HepG2 (cell line): ENCODE data around the gene PPCS. TPM values are rescaled to one million over a fixed set of nuclear protein-coding genes. Genes with fewer than 3 reads are reported as not detected.
A peak's percentile ranks its signal among the peaks of the same experiment; 100 is the strongest.

Source experiments
- DR1 ChIP-seq: sonication (generic); formaldehyde crosslinking; IDR thresholded peaks from 2 replicates; pipeline ENCODE4 v1.8.0; 2021; ENCODE audit warnings: mild to moderate bottlenecking, missing genetic modification reagents, inconsistent platforms
- KDM5A ChIP-seq: fragments of 200-600 bp; sonication (generic); IDR thresholded peaks from 2 replicates; pipeline ENCODE4 v1.7.0; 2018; ENCODE audit warnings: antibody characterized with exemption, mild to moderate bottlenecking, low read length, borderline replicate concordance
- NR0B2 ChIP-seq: sonication (generic); formaldehyde crosslinking; IDR thresholded peaks from 2 replicates; pipeline ENCODE4 v1.4.0; 2020; ENCODE audit warnings: mild to moderate bottlenecking, missing genetic modification reagents
- PLRG1 ChIP-seq: fragments of 450-650 bp; conservative IDR thresholded peaks from 2 replicates; pipeline ENCODE4 v1.6.1; 2016
- RNF219 ChIP-seq: sonication (generic); formaldehyde crosslinking; IDR thresholded peaks from 2 replicates; pipeline ENCODE4 v1.5.0; 2020; ENCODE audit warnings: mild to moderate bottlenecking, missing genetic modification reagents
- SALL2 ChIP-seq: sonication (generic); formaldehyde crosslinking; IDR thresholded peaks from 2 replicates; pipeline ENCODE4 v1.8.1; 2023; ENCODE audit warnings: mild to moderate bottlenecking, missing genetic modification reagents, inconsistent platforms
- SMC3 ChIP-seq: IDR thresholded peaks from 2 replicates; pipeline ENCODE4 v1.6.1; 2011; ENCODE audit warnings: low read length, improper control_type of control experiment
- ZFP37 ChIP-seq: sonication (generic); formaldehyde crosslinking; IDR thresholded peaks from 2 replicates; pipeline ENCODE4 v1.4.0; 2020; ENCODE audit warnings: missing genetic modification reagents, borderline replicate concordance
- ZNF17 ChIP-seq: sonication (generic); formaldehyde crosslinking; IDR thresholded peaks from 2 replicates; pipeline ENCODE4 v1.5.0; 2020; ENCODE audit warnings: mild to moderate bottlenecking, missing genetic modification reagents
- ZNF337 ChIP-seq: sonication (generic); formaldehyde crosslinking; IDR thresholded peaks from 2 replicates; pipeline ENCODE4 v1.5.1; 2020; ENCODE audit warnings: missing genetic modification reagents, low read depth, mild to moderate bottlenecking, borderline replicate concordance
- ZNF530 ChIP-seq: sonication (generic); formaldehyde crosslinking; IDR thresholded peaks from 2 replicates; pipeline ENCODE4 v1.5.0; 2020; ENCODE audit warnings: low read depth, mild to moderate bottlenecking, missing genetic modification reagents
- ZNF589 ChIP-seq: sonication (generic); formaldehyde crosslinking; conservative IDR thresholded peaks from 2 replicates; pipeline ENCODE4 v1.8.0; 2022; ENCODE audit warnings: mild to moderate bottlenecking, moderate library complexity, missing genetic modification reagents
- polyA plus RNA-seq, 8 experiments: library from polyadenylated mRNA; depleted of rRNA in 3 of 8; stranded (reverse) in 7 of 8; unstranded in 1 of 8; fragments of >200 nt; fragmentation: Illumina TruSeq in 4 of 8; extraction: Trizol in 4 of 8; gene quantifications; 2 replicates each; pipeline versions ENCODE4 v1.2.1 to v1.2.3, GENCODE V29; 2011 to 2016; ENCODE audit warnings: low read depth in 4 of 8, missing spikeins in 1 of 8, mixed read lengths in 1 of 8; ENCODE audit not compliant: insufficient read depth in 1 of 8
- total RNA-seq, 5 experiments: library from RNA; depleted of rRNA; stranded (reverse); fragments of >200 nt; fragmentation: Illumina TruSeq; extraction: Trizol; gene quantifications; 2 replicates each; pipeline ENCODE4 v1.2.3, GENCODE V29; 2016; ENCODE audit warnings: low read depth in 1 of 5
- TF ChIP-seq, protein P1 (sequence below): sonication (generic); formaldehyde crosslinking; IDR thresholded peaks from 2 replicates; pipeline ENCODE4 v1.4.0; 2020; ENCODE audit warnings: missing genetic modification reagents
- TF ChIP-seq, protein P2 (sequence below): sonication (generic); formaldehyde crosslinking; IDR thresholded peaks from 2 replicates; pipeline ENCODE4 v1.4.0; 2020; ENCODE audit warnings: missing genetic modification reagents
- TF ChIP-seq, protein P3 (sequence below): fragments of 450-650 bp; IDR thresholded peaks from 2 replicates; pipeline ENCODE4 v1.6.1; 2017; ENCODE audit warnings: mild to moderate bottlenecking
- TF ChIP-seq, protein P4 (sequence below): IDR thresholded peaks from 2 replicates; pipeline ENCODE4 v1.6.1; 2016; ENCODE audit warnings: missing biosample characterization, missing genetic modification reagents, low read depth
- TF ChIP-seq, protein P5 (sequence below): conservative IDR thresholded peaks from 2 replicates; pipeline ENCODE4 v1.6.1; 2018; ENCODE audit warnings: missing genetic modification reagents

The PPCS gene
- total and polyA plus RNA-seq, 2 of the 13 experiments (the other 11 are each of a cell fraction or from before 2014, with no cell fraction given) = 13.4 to 38.9 TPM

DNA sequence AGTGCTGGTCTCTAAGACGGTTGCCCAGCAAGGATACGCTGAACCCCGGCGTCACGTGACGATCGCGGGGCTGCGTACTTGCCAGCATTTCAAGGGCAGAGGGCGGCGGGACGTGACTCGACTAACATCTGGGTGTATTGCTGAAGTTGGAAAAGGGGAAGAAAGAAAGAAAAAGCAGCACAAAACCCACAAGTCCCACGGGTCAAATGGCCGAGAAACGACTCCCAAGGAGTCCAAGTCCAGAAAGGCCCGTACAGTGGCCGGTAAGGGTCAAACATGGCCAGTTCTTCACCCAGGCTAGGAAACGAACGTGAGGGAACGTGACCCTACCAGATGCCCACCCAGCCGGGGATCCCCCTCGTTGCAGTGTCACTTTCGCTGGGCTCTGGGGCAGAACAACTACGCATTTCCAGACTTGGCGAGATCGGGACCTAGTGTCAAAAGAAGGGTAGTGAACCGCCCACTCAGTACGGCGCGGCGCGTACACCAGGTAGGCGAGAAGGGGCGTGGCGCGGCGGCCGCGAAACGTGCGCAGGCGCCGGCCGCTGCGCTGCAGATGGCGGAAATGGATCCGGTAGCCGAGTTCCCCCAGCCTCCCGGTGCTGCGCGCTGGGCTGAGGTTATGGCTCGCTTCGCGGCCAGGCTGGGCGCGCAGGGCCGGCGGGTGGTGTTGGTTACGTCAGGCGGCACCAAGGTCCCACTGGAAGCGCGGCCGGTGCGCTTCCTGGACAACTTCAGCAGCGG is at the start of gene PPCS, which contains the start of gene ZMYND12 (continued):
- TF ChIP-seq RNF219 (CRISPR knock-in tag) (no peak), NR0B2 (CRISPR knock-in tag) (0 out of 2 replicates have a peak, but pooled peaks have one; percentile 70), PLRG1 (no peak), DR1 (CRISPR knock-in tag) (peak; percentile 47; the same call in 1 of the 2 replicates), ZNF17 (no peak), SALL2 (CRISPR knock-in tag) (peak; percentile 94), ZNF337 (CRISPR knock-in tag) (no peak; the same call in 1 of the 2 replicates), ZFP37 (peak; percentile 39; the same call in 1 of the 2 replicates), SMC3 (no peak), ZNF589 (CRISPR knock-in tag) (peak; percentile 21; the same call in 1 of the 2 replicates), ZNF530 (CRISPR knock-in tag) (no peak), KDM5A (peak; percentile 73)
- TF ChIP-seq, protein P1, sequence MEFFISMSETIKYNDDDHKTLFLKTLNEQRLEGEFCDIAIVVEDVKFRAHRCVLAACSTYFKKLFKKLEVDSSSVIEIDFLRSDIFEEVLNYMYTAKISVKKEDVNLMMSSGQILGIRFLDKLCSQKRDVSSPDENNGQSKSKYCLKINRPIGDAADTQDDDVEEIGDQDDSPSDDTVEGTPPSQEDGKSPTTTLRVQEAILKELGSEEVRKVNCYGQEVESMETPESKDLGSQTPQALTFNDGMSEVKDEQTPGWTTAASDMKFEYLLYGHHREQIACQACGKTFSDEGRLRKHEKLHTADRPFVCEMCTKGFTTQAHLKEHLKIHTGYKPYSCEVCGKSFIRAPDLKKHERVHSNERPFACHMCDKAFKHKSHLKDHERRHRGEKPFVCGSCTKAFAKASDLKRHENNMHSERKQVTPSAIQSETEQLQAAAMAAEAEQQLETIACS (CRISPR knock-in tag) = peak; percentile 40; the same call in 1 of the 2 replicates
- TF ChIP-seq, protein P2, sequence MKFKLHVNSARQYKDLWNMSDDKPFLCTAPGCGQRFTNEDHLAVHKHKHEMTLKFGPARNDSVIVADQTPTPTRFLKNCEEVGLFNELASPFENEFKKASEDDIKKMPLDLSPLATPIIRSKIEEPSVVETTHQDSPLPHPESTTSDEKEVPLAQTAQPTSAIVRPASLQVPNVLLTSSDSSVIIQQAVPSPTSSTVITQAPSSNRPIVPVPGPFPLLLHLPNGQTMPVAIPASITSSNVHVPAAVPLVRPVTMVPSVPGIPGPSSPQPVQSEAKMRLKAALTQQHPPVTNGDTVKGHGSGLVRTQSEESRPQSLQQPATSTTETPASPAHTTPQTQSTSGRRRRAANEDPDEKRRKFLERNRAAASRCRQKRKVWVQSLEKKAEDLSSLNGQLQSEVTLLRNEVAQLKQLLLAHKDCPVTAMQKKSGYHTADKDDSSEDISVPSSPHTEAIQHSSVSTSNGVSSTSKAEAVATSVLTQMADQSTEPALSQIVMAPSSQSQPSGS (CRISPR knock-in tag) = 0 out of 2 replicates have a peak, but pooled peaks have one; percentile 10
- TF ChIP-seq, protein P3, sequence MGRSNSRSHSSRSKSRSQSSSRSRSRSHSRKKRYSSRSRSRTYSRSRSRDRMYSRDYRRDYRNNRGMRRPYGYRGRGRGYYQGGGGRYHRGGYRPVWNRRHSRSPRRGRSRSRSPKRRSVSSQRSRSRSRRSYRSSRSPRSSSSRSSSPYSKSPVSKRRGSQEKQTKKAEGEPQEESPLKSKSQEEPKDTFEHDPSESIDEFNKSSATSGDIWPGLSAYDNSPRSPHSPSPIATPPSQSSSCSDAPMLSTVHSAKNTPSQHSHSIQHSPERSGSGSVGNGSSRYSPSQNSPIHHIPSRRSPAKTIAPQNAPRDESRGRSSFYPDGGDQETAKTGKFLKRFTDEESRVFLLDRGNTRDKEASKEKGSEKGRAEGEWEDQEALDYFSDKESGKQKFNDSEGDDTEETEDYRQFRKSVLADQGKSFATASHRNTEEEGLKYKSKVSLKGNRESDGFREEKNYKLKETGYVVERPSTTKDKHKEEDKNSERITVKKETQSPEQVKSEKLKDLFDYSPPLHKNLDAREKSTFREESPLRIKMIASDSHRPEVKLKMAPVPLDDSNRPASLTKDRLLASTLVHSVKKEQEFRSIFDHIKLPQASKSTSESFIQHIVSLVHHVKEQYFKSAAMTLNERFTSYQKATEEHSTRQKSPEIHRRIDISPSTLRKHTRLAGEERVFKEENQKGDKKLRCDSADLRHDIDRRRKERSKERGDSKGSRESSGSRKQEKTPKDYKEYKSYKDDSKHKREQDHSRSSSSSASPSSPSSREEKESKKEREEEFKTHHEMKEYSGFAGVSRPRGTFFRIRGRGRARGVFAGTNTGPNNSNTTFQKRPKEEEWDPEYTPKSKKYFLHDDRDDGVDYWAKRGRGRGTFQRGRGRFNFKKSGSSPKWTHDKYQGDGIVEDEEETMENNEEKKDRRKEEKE = no peak
- TF ChIP-seq, protein P4, sequence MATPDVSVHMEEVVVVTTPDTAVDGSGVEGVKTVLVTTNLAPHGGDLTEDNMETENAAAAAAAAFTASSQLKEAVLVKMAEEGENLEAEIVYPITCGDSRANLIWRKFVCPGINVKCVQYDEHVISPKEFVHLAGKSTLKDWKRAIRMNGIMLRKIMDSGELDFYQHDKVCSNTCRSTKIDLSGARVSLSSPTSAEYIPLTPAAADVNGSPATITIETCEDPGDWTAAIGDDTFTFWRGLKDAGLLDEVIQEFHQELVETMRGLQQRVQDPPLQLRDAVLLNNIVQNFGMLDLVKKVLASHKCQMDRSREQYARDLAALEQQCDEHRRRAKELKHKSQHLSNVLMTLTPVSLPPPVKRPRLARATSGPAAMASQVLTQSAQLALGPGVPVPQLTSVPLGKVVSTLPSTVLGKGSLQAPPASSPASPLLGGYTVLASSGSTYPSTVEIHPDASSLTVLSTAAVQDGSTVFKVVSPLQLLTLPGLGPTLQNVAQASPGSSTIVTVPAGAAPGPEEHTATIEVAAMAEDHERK (CRISPR knock-in tag) = 0 out of 2 replicates have a peak, but pooled peaks have one; percentile 54
- TF ChIP-seq, protein P5, sequence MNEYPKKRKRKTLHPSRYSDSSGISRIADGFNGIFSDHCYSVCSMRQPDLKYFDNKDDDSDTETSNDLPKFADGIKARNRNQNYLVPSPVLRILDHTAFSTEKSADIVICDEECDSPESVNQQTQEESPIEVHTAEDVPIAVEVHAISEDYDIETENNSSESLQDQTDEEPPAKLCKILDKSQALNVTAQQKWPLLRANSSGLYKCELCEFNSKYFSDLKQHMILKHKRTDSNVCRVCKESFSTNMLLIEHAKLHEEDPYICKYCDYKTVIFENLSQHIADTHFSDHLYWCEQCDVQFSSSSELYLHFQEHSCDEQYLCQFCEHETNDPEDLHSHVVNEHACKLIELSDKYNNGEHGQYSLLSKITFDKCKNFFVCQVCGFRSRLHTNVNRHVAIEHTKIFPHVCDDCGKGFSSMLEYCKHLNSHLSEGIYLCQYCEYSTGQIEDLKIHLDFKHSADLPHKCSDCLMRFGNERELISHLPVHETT = no peak
